Stimulated activated CD8-positive, alpha-beta memory T cell treated with anti-CD3 and anti-CD28 coated beads, Interleukin-12 subunit alpha, Interleukin-12 subunit beta, amount 100 ng/mL, for 1 hour (primary cell): ENCODE measurements around the gene CALY.
A peak's percentile ranks its signal among the peaks of the same experiment; 100 is the strongest.

Experiments
- DNase-seq: peaks from one replicate; pipeline ENCODE4 v3.0.0-alpha.2; 2020; ENCODE audit warnings: low read depth

Gene CALY

DNA sequence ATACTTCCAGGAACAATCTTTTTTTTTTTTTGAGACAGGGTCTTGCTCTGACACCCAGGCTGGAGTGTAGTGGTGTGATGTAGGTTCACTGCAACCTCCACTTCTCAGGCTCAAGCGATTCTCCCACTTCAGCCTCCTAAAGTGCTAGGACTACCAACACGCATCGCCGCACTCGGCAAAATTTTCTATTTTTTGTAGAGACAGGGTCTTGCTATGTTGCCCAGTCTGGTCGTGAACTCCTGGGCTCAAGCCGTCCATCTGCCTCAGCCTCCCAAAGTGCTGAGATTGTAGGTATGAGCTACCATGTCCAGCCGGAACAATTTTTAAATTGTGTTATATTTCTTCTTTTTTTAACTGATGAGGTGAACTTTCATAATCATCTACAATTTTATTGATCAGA is 25.9 kb downstream of the CALY start:
- DNase-seq = no peak

DNA sequence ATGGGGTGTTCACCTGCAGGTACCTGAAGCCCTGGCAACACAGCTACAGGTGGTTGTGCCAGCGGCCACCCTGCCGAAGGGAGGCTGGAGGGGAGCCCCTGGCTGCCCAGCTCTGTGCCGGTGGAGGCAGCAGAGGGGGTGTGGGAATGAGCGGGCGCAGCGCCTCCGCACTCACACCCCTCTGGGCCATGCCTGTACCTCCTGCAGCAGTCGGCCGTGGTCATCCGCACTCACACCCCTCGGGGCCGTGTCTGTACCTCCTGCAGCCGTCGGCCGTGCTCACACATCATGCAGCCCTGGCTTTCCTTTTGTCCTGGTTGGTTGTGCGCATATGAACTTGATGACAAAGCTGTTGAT is 26.3 kb downstream of the CALY start:
- no peak for DNase-seq

- no peak for DNase-seq
These were observed 26.8 kb downstream of the CALY start for GRCh38 chr10:133309720-133310398.

DNA sequence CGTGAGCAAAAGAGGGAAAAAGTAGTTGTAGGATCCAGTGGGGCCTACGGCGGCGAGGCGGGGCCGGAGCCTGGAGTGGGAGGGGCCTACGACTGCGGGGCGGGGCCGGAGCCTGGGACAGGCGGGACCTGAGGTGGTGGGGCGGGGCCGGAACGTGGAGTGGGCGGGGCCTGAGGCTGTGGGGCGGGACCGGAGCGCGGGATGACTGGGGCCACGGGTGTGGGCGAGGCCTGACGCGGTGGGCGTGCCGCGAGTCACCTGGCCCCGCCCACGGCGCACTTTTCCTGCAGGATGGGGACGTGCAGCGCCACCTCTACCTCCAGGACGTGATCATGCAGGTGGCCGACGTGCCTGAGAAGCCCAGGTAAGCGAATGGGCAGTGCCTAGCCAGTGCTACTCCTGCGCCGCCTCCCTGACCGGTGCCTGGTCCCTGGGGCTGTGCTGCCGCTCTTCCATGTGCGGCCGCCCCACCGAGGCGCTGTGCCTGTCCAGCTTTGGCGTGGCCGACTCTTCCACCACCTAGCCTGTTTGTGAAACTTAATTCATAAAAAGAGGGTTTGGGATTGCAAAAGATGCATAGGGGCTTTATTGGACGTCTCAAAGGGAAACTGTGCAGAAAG is 27.5 kb downstream of the CALY start:
- DNase-seq = peak; percentile 87

DNA sequence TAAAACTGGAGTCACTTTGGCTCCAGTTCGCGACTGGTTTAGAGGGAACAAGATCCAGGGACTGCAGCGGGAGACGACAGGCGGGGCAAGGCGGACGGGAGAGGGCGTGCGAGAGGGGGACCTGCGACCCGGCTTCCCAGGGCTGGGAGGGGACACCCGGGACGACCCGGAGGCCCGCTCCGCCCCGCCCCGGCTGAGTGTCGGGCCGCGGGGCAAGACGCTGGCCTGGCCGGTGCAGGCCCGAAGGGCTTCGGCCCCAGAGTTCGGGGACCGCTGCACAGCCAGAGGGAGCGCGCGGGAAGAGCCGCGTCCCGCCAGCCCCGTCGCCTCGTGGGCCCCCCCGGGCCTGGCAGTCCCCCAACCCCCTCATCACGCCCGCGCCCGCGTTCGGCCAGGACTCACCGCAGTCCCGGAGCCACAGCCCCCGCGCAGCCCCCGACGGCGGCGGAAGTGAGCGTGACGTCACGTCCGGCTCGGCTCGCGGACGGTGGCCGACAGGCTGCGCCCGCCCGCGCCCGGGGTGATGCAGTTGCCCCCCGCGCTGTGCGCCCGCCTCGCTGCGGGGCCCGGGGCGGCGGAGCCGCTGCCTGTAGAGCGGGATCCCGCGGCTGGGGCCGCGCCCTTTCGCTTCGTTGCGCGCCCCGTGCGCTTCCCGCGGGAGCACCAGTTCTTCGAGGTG is 28.1 kb downstream of the CALY start, which contains the start of the genes TUBGCP2 and ZNF511:
Gene TUBGCP2 (minus strand): TSS at position 452 of the 679 bp plus-strand sequence. CDS start 5,931 bp downstream, outside the sequence.
Gene ZNF511 (plus strand): TSS at position 494 of the 679 bp plus-strand sequence. CDS start 30 bp downstream, at position 524.
- peak; percentile 82 for DNase-seq

- DNase-seq = peak; percentile 77
These were observed 28.8 kb downstream of the CALY start for GRCh38 chr10:133307776-133308420.

- DNase-seq = no peak
These were observed 29.7 kb downstream of the CALY start for GRCh38 chr10:133306941-133307379.

GRCh38 chr10:133306097-133306476 is 30.6 kb downstream of the CALY start:
- DNase-seq = no peak

DNA sequence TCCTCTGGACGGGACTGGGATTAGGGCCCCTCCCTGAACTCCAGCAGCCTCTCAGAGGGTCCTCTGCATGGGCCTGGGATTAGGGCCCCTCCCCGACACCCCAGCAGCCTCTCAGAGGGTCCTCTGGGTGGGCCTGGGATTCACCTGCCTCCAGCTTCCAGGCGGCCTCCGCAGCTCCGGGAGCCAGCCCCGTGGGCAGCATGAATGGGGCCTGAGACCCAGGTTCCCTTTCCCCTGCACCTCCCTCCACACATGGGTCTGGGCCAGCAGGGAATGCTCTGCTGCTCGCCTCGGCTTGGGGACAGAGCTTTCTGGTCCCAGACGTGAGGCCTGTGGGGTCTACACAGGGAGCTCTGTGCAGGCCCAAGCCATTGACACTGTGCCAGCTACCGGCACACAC is 33.5 kb downstream of the CALY start:
- no peak for DNase-seq

GRCh38 chr10:133302230-133302629 is 34.5 kb downstream of the CALY start:
- DNase-seq = no peak

DNA sequence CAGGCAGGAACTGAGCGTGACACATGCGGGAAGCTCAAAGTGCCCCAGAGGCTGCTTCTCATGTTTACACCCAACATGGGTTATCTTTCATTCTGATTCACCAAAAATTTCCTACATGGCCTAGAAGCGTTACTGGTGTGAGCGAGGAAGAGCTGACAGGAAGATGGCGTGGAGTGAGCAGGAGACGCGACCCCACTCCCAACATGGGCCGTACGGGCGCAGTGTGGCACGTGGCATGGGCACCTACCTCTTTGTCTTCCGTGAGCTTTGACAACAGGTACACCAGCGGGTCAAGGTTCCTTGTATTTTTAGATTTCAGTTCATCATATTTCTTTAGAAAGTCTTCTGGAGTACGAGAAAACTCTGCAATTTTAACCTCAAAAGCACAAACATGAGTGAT is 37.0 kb downstream of the CALY start:
- DNase-seq = no peak

- DNase-seq = no peak
These were observed 37.5 kb downstream of the CALY start for GRCh38 chr10:133299224-133299623.

DNA sequence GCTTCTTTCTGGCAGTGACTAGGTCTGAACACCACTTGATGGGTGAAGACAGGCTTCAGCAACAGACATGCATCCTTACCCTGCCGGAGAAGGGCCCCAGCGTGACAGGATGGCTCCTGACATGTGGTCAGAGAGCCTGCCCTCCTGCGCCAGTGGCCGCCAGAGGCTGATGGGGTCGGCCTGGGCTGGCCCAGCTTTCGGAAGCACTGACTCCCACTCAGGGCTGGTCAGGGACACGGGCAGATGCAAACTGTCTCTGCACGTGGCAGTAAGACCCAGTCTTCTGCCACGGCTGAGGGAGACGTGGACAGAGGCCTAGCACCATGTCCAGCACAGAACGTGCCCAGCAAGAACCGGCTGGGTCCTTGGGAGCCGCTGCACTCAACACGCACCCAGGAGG is 38.2 kb downstream of the CALY start:
- no peak for DNase-seq

DNA sequence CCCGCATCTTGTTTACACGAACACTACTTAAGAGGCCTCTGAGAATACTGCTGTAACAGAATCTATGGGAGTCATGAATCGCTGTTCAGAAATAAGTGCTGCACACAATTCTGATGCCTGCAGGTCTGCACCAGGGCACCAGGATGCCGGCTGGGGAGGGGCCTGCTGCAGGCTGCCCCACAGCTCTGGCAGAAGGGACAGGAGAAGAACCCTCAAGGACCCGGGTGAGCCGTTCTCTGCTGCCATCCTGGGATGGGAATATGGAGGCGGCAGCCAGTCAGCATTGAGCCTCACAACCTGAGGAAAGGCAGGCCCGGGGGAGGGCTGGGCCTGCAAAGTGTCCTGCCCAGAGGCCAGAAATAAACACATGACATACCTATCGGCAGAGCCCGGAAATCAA is 39.2 kb downstream of the CALY start:
- DNase-seq = no peak

- no peak for DNase-seq
These were observed 41.0 kb downstream of the CALY start for GRCh38 chr10:133295426-133296320.

GRCh38 chr10:133294189-133294588 is 42.5 kb downstream of the CALY start:
- DNase-seq = no peak

GRCh38 chr10:133293810-133294119 is 42.9 kb downstream of the CALY start:
- DNase-seq = no peak

DNA sequence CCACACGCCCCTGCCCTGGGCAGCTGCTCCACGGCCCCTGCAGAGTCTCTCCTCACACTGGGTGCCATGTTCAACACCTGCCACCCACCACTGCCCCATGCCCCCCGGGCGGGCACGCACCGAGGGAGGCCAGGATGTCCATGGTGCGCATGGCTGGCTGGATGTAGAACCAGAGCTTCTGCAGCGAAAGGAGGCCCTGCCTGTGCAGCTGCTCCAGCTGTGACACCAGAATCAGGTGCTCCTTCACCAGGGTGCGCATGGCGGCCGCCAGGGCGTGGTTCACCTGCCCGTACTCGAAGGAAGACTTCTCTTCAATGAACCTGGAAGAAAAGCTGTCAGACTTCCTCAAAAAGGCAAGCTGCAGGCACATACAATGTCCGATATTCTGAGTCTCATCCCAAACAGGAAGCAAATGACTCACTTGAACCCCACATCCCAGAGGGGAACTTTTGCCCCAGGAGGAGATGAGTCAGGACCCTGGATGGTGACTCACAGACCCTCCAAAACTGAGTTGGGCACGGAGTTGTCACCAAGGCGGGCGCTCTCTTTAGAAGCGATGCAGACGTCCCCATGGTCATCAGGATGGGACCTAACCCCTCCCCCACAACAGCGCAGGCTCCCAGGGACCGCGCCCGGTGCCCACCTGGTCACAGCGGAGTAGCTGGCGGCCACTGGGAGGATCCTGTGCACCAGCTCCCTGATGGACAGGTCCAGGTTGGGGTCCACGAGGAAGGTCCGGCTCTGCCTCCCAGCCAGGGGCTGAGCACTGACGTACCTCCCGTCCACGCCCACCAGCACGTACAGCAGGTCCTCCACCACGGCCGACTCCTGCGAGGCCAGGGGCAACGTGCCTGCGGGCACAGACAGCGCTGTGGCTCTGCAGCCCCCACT is 43.5 kb downstream of the CALY start:
- no peak for DNase-seq

GRCh38 chr10:133289761-133290160 is 46.9 kb downstream of the CALY start:
- no peak for DNase-seq

DNA sequence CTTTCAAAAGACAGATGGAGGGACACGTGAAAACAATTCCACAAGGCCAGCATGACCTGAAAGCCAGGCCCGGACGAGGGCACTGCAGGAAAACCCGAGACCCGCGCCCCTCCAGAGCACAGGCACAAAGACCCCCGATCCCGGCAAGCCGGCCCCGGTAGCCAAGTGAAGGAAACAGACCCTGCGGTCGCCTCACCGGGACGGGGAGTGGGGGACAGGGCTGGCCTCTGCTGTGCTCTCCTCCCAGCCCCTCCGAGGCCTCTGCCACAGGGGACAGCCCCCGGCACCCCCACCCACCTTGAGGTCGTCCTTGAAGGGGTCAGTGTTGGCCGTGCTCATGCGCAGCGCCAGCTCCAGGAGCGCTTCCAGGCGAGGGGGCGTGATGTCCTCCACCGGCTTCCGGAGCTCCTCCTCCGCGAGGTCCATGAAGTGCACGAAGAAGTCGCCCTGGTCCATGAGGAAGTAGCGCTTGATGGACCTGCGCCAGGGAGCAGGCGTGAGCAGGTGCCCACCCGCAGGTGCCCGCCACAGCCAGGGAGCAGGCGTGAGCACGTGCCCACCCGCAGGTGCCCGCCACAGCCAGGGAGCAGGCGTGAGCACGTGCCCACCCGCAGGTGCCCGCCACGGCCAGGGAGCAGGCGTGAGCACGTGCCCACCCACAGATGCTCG is 48.7 kb downstream of the CALY start:
- no peak for DNase-seq
